K562 (cell line): ENCODE measurements around the gene MERTK. TPM values are rescaled to one million over a fixed set of nuclear protein-coding genes. Genes with fewer than 3 reads are reported as not detected.

Experiments used
- ATAC-seq: fragments of 200-7000 bp; cut with Tn5 transposase; 3 replicates; pipeline ENCODE4 v1.9.1; 2020; ENCODE audit warnings: moderate library complexity
- BruUV-seq: library from RNA; stranded (reverse); fragments of 400-500 nt; replicated peaks from 2 replicates; lab custom pipeline; 2021; lab: Mats Ljungman, UMichigan
- CTCF ChIA-PET: fragments of 300-600 bp; formaldehyde crosslinking; extraction: SDS; loops from one replicate; lab custom pipeline; 2021; ENCODE audit warnings: low intra/inter-chr PET ratio; lab: Yijun Ruan, JAX
- POLR2A ChIA-PET: fragments of 300-600, 350-650 bp; sonication (Branson Sonifier 250); formaldehyde crosslinking; extraction: SDS; loops from one replicate; lab custom pipeline; 2021; ENCODE audit warnings: antibody characterized with exemption, inconsistent platforms; lab: Yijun Ruan, JAX
- DNase-seq, 4 experiments: peaks; one replicate each; pipeline versions ENCODE4 v3.0.0 to v3.0.0-alpha.2; 2011 to 2018; ENCODE audit warnings: low spot score in 3 of 4, mixed read lengths in 3 of 4; ENCODE audit errors: extremely low read depth in 1 of 4
- FAIRE-seq: peaks from 2 replicates; lab custom pipeline; 2011; peaks lifted over from hg19 to GRCh38; lab: Jason Lieb, UNC
- H2AFZ ChIP-seq: 2 replicates; pipeline ENCODE4 v1.6.0; 2011; ENCODE audit warnings: low read depth, low read length, control low read depth, inconsistent platforms
- H3K27ac ChIP-seq: fragments of 200-600 bp; 3 replicates; pipeline ENCODE4 v1.8.0; 2011; ENCODE audit warnings: low read depth, mild to moderate bottlenecking, control low read depth, inconsistent platforms, low read length, moderate library complexity, mixed read lengths; ENCODE audit errors: extremely low read depth
- H3K27me3 ChIP-seq, 2 experiments: fragments of 300-600 bp in 1 of 2; 2 replicates in 1 of 2; 3 replicates in 1 of 2; pipeline versions ENCODE4 v1.6.0 to v1.8.0; 2011; ENCODE audit warnings: inconsistent platforms in 2 of 2, low read length in 2 of 2, mild to moderate bottlenecking in 1 of 2, mixed read lengths in 1 of 2, moderate library complexity in 1 of 2; ENCODE audit not compliant: control insufficient read depth in 2 of 2, insufficient read depth in 2 of 2
- H3K36me3 ChIP-seq: fragments of 300-600 bp; 3 replicates; pipeline ENCODE4 v1.8.0; 2011; ENCODE audit warnings: mild to moderate bottlenecking, low read length, inconsistent platforms; ENCODE audit not compliant: control insufficient read depth, insufficient read depth
- H3K4me1 ChIP-seq, 2 experiments: fragments of 200-600 bp in 1 of 2; replicated peaks in 1 of 2; 2 replicates in 1 of 2; 3 replicates in 1 of 2; pipeline versions ENCODE4 v1.5.1 to v1.8.0; 2011; ENCODE audit warnings: inconsistent platforms in 2 of 2, low read length in 2 of 2, mild to moderate bottlenecking in 1 of 2, mixed read lengths in 1 of 2, moderate library complexity in 1 of 2; ENCODE audit not compliant: control insufficient read depth in 2 of 2, insufficient read depth in 2 of 2
- H3K4me2 ChIP-seq: 2 replicates; pipeline ENCODE4 v1.6.1; 2011; ENCODE audit warnings: low read length, control low read depth, inconsistent platforms, mixed read lengths; ENCODE audit not compliant: insufficient read depth
- H3K4me3 ChIP-seq: fragments of 200-600 bp; sonication (generic), shearing (Covaris generic); 2 replicates; pipeline ENCODE4 v1.5.1; 2016; ENCODE audit warnings: control low read depth, inconsistent platforms
- H3K79me2 ChIP-seq: fragments of 200-600 bp; 3 replicates; pipeline ENCODE4 v1.8.0; 2011; ENCODE audit warnings: low read length, inconsistent platforms; ENCODE audit not compliant: control insufficient read depth, insufficient read depth
- H3K9ac ChIP-seq, 2 experiments: 2 replicates each; pipeline versions ENCODE4 v1.6.0 to v1.6.1; 2011; ENCODE audit warnings: low read depth in 2 of 2, low read length in 2 of 2, control low read depth in 1 of 2, inconsistent platforms in 1 of 2, mild to moderate bottlenecking in 1 of 2, mixed read lengths in 1 of 2; ENCODE audit not compliant: insufficient read depth in 1 of 2
- H3K9me1 ChIP-seq: one replicate; pipeline ENCODE4 v1.6.0; 2011; ENCODE audit warnings: inconsistent platforms, mild to moderate bottlenecking, low read length, moderate library complexity; ENCODE audit not compliant: control insufficient read depth, insufficient read depth
- H3K9me3 ChIP-seq: replicated peaks from 2 replicates; pipeline ENCODE4 v1.5.1; 2011; ENCODE audit warnings: low read depth, low read length, inconsistent platforms; ENCODE audit not compliant: control insufficient read depth, insufficient read depth
- H4K20me1 ChIP-seq: replicated peaks from 2 replicates; pipeline ENCODE4 v1.6.1; 2011; ENCODE audit warnings: low read length, inconsistent platforms, mixed read lengths; ENCODE audit not compliant: control insufficient read depth, insufficient read depth
- BRCA1 ChIP-seq, 2 experiments: fragments of 450-650 bp in 1 of 2; sonication (generic) in 1 of 2; formaldehyde crosslinking in 1 of 2; IDR thresholded peaks; 2 replicates each; pipeline versions ENCODE4 v1.5.0 to v1.6.1; 2017 to 2020; ENCODE audit warnings: mild to moderate bottlenecking in 1 of 2, missing genetic modification reagents in 1 of 2
- PHF20 ChIP-seq: fragments of 450-650 bp; IDR thresholded peaks from 2 replicates; pipeline ENCODE4 v1.6.1; 2018; ENCODE audit not compliant: partially characterized antibody
- RAD51 ChIP-seq: fragments of 450-650 bp; IDR thresholded peaks from 2 replicates; pipeline ENCODE4 v1.7.1; 2016; ENCODE audit warnings: low read depth, mild to moderate bottlenecking, borderline replicate concordance
- TSC22D4 ChIP-seq: fragments of 450-650 bp; IDR thresholded peaks from 2 replicates; pipeline ENCODE4 v1.6.1; 2016; ENCODE audit warnings: missing genetic modification characterization, missing biosample characterization, control low read depth
- ZC3H8 ChIP-seq: fragments of 450-650 bp; IDR thresholded peaks from 2 replicates; pipeline ENCODE4 v1.6.1; 2017
- ZNF143 ChIP-seq: sonication (generic); formaldehyde crosslinking; IDR thresholded peaks from 2 replicates; pipeline ENCODE4 v1.9.0; 2022; ENCODE audit warnings: mild to moderate bottlenecking, missing genetic modification reagents
- WGBS: fragments of 100-300 bp; shearing (Covaris generic); methylation state at CpG from one replicate; pipeline ENCODE4 v1.1.6; 2016; ENCODE audit warnings: low coverage, mixed read lengths; ENCODE audit not compliant: insufficient coverage; ENCODE audit errors: missing lambda C conversion rate; 5-methylcytosine and 5-hydroxymethylcytosine counted together
- in situ Hi-C: fragments of 300-500 bp; cut with MboI; formaldehyde crosslinking; loops from 4 replicates; pipeline ENCODE4 v1.15.0; 2018; ENCODE audit warnings: inconsistent platforms, mixed read lengths
- intact Hi-C: fragments of 100-400 bp; cut with micrococcal nuclease; formaldehyde crosslinking; loops from 2 replicates; pipeline ENCODE4 v1.14.2; 2022
- polyA plus RNA-seq, 8 experiments: library from polyadenylated mRNA; depleted of rRNA in 4 of 8; stranded (reverse) in 5 of 8; unstranded in 3 of 8; fragments of >200 nt; fragmentation: Nextera tagmentation in 2 of 8; fragmentation: Illumina TruSeq in 1 of 8; extraction: Ambion mirVana in 2 of 8; extraction: Trizol in 1 of 8; gene quantifications; 2 replicates each; pipeline versions ENCODE4 v1.2.1 to v1.2.3, GENCODE V29; 2011 to 2014; ENCODE audit warnings: inconsistent platforms in 1 of 8, missing spikeins in 1 of 8
- total RNA-seq, 7 experiments: library from RNA; depleted of rRNA in 6 of 7; stranded (reverse); fragments of >200 nt in 6 of 7; fragmentation: Illumina TruSeq in 2 of 7; extraction: Trizol in 2 of 7; gene quantifications; 2 replicates each; pipeline versions ENCODE4 v1.2.1 to v1.2.3, GENCODE V29; 2011 to 2021; ENCODE audit warnings: low replicate concordance in 1 of 7
- TF ChIP-seq, protein P1 (sequence below): fragments of 450-650 bp; formaldehyde crosslinking; IDR thresholded peaks from 2 replicates; pipeline ENCODE4 v1.4.0; 2020; ENCODE audit warnings: mild to moderate bottlenecking, moderate library complexity

MERTK gene
- total and polyA plus RNA-seq, 9 of the 15 experiments (the other 6 are each of a cell fraction or from before 2014, with no cell fraction given), result 0.23 to 1.6 (median 0.74) TPM

DNA sequence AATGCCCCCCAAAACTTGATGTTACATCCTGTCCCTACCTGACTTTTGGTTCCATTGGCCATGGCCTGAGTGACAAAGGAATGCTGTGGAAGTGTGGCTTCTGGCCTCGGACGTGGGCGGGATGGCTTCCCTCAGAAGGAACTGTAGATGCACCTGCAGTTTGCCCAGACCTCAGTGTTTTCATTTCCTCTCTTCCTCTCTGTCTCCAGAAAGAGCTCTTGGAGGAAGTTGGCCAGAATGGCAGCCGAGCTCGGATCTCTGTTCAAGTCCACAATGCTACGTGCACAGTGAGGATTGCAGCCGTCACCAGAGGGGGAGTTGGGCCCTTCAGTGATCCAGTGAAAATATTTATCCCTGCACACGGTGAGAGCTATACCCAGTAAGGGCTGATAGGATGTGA, 95.6 kb downstream of the MERTK start:
- in situ Hi-C loops, result no loop called here
- TF ChIP-seq RAD51 (no peak), PHF20 (no peak), BRCA1 (IDR thresholded peaks at IDR 0.05) (no peak), BRCA1 (CRISPR knock-in tag; IDR thresholded peaks at IDR 0.05) (no peak), ZC3H8 (no peak), TSC22D4 (tag) (no peak), ZNF143 (CRISPR knock-in tag) (no peak)
- TF ChIP-seq, protein P1, sequence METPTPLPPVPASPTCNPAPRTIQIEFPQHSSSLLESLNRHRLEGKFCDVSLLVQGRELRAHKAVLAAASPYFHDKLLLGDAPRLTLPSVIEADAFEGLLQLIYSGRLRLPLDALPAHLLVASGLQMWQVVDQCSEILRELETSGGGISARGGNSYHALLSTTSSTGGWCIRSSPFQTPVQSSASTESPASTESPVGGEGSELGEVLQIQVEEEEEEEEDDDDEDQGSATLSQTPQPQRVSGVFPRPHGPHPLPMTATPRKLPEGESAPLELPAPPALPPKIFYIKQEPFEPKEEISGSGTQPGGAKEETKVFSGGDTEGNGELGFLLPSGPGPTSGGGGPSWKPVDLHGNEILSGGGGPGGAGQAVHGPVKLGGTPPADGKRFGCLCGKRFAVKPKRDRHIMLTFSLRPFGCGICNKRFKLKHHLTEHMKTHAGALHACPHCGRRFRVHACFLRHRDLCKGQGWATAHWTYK (CRISPR knock-in tag), result no peak
- TF ChIP-seq, all 486 proteins: peak for 0
- no peak overlapping the region for H3K4me2 ChIP-seq
- no peaks in the 10 kb centered on the region for H3K9me1 ChIP-seq
- ChIA-PET CTCF (no interaction called here), POLR2A (no interaction called here)
- H2AFZ ChIP-seq, result no peak overlapping the region
- no TSS peak for BruUV-seq
- WGBS, result 7% methylated on average over 8 of the region's 8 CpGs
- FAIRE-seq, result no peak
- no peak overlapping the region for H3K4me3 ChIP-seq
- no peaks in the 10 kb centered on the region for H4K20me1 ChIP-seq
- H3K4me1 ChIP-seq, result no peaks in the 10 kb centered on the region
- no peaks in the 10 kb centered on the region for H3K36me3 ChIP-seq
- peaks cover 0 to 8% of the 10 kb centered on the region in 2 experiments; a peak in 1 of 5 replicates for H3K27me3 ChIP-seq
- no peak for DNase-seq
- intact Hi-C loops, result no loop called here
- no peak overlapping the region for H3K27ac ChIP-seq
- H3K79me2 ChIP-seq, result no peaks in the 10 kb centered on the region
- ATAC-seq, result no peak
- no peak overlapping the region for H3K9ac ChIP-seq
- H3K9me3 ChIP-seq, result no peaks in the 10 kb centered on the region
